AG08396 (cell line): ENCODE measurements around the gene TYK2.
"Not testable (repeated sequence)": the region's sequence is repeated elsewhere in the genome, so short reads cannot be mapped to it uniquely, and the experiment has no call there.

Experiments
- DNase-seq: peaks from one replicate; pipeline ENCODE4 v3.0.0; 2012; ENCODE audit warnings: low spot score, mixed read lengths

The TYK2 gene

DNA sequence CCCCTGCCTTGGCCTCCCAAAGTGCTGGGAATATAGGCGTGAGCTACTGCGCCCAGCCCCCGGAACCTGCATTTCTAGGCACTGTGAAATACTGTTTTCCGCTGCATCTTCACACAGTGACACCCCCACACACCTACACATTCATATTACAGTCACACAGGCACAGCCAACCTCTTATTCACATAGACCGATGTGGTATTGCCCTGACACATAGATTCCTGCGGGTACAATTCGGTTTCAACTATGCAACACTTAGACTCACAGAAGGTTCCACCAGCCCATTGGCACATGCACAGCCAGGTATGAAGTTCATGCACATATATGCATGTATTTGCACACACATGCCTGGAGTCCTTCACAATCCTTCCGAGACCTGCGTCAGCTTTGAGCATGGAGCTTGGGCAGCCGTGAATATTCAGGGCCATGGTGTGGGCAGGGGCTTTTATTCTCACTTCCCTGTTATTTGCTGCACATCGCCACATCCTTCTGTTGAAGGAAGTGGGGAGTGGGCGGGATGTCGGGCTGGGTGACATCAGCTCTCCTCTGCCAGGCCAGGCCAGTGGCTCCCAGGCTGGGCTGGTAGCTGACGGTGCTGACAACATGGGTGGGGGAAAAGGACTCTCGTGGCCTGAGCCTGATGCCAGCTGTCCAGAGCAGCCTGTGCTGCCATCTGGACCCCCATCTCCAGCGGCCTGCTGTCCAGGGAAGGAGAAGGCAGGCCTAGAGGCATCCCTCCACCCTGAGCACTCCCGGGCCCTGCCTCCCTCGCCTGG, 28.3 kb upstream of the TYK2 start:
- DNase-seq: no peak

DNA sequence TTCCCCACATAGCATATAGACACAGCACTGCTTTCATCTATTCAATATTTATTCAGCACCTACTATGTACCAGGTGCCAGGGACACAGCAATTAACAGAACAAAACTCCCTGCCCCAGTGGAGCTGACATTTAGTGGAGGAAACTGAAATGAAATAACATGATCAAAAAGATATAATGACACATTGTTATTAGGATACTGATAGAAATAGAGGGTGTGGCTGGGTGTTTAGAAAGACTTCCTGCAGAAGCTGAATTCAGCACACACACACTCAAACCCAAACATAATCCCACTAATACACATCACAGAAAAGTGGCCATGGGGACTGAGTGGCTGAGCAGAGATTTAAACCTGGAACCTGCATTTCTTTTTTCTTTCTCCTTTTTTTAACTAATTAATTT, 26.7 kb upstream of the TYK2 start:
- DNase-seq: no peak

DNA sequence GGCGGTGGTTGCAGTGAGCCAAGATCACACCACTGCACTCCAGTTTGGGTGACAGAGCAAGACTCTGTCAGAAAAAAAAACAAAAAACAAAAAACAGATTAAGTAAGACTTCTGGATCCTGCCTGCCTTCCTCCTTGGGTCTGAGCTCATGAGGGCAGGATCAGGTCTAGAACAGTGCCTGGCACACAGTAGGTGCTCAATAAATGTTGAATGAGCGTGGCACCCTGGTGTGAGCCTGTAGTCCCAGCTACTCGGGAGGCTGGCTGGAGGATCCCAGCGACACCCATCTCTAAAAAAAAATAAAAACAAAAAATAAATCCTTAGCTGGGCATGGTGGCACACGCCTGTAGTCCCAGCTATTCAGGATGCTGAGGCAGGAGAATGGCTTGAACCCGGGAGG, 25.8 kb upstream of the TYK2 start:
- no peak for DNase-seq

DNA sequence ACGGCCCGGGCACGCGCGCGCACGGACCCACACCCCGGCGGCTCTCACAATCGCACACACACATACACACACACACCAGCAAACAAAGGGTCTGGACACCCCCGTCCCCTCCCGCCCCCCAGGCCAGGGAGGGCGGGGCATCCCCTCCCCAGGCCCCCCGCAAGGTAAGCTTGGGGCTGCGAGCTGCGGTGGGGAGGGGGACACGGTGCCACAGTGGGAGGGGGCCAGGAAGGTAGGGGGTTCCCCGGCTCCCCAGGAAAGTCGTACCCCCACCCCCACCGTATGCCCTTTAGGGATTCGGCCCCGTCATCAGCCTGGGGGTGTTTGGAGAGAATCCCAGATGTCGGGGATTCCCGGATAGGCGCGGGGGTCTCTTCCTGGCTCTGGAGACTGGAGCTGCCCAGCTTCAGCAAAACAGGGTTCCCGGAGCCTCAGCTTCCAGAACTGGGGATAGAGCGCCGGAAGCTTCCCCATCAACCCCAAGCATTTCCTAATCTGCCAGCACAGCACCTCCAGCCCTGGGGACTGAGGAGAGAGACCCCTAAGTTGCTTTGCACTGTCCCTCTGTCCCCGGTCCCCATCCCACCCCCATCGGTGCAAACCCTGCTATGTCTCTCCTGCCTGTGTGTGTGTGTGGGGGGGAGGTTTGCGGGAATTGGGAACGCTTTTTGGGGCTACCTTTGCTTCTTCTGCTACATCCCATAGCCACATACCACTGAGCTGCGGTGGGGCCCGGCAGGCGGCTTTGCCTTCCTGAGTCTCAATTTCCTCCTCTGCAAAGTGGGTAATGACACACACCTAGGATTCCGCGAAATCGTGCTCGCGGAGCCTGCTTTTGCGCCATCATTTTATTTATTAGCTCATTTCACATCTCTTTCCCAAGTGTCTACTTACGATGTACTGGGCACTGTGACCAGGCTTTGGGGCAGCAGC, 24.8 kb upstream of the TYK2 start:
- DNase-seq: no peak

DNA sequence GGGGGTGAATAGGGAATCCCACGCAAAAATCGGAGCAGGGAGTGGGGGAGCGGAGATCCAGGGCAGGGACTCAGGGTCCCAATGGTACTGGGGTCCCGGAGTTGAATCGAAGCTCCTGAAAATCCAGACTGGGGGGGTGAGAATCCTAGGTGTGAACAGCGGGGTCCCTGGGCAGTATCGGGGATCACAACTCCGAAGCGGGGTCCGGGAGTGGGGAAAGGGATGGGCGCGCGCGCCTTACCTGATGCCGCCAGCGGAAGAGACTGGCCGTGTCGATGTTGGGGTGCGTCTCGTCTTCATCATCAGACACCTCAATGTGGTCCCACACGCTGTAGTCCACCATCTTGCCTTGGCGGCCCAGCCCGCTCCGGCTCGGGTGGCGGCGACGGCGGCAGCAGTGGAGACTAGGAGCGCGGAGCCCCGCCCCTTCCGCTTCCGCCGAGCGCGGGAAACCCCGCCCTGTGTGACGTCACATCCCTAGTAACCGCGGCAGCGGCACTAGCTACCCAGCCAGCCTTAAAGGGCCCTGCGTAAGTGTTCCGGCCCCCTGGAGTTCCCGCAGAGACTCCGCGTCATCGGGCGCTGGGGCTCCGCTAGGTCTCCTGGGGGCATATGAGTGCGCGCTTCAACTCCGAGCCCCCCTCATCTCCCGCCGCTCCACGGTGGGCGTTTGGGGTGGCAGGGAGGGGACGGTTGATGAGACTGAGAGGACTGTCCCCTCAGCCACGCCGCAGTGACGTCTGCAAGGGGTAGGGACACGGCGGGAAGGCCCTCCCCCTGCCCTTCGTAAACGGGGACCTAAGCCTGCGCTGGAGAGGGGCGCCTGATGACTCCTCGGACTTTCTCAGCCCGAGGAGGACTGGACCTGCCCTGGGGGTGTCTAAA, 23.0 kb upstream of the TYK2 start, which contains the start of gene CDC37:
Gene CDC37, minus strand, starts transcription at position 406 of the 885 bp plus-strand sequence. Its CDS starts 63 bp downstream, at position 343.
- peak; percentile 99 for DNase-seq

DNA sequence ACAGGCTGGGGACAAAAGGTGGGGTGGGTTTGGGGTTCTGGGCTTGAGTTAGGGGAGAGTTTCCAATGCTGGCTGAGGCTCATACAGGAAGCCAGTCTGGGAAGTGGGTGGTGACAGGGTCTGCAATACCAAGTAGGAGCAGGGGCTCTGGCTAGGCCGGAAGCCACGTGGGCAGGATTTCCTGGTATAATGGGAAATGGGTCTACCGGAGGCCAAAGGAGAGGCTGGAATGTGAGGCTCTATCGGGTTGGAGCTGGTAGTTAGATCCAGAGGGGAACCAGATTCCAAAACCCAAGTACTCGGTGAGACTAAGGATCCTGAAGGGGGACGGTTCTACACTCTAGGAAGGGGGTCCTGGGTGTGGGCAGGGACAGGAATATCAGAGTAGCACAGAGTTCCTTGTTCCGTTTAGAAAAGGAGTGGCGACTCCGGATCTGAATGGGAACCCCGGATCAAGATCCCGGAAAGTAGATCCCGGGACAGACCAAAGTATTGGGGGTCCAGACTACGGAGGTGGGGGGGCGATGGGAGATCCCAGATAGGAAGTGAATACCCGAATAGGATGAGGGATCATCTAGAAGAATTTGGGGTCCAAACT, 22.2 kb upstream of the TYK2 start:
- peak; percentile 55 for DNase-seq

DNA sequence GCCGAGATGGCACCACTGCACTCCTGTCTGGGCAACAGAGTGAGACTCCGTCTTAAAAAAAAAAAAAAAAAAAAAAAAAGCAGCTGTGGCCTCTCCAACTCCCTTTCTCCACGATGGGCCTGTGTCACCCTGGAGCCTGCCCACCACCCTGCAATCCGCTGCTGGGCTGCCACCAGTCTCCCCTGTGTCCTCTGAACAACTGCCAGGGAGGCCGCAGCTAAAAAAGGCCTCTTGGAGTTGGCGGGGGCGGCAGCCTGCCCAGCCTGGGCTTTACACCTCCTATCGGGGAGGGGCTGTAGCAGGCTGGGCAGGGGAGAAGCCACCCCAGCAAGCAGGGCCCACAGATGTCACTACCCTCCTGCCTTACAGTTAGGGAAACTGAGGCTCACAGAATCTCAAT, 19.5 kb upstream of the TYK2 start:
- no peak for DNase-seq

DNA sequence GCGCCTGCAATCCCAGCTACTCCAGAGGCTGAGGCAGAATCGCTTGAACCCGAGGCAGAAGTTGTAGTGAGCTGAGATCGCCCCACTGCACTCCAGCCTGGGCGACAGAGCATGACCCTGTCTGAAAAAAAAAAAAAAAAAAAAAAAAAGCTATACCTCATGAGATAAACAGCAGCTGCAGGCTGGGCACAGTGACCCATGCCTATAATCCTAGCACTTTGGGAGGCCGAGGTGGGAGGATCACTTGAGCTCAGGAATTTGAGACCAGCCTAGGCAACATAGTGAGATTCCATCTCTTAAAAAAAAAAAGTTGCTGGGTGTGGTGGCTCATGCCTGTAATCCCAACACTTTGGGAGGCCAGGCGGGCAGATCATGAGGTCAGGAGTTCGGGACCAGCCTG, 19.0 kb upstream of the TYK2 start:
- not testable (repeated sequence) for DNase-seq

DNA sequence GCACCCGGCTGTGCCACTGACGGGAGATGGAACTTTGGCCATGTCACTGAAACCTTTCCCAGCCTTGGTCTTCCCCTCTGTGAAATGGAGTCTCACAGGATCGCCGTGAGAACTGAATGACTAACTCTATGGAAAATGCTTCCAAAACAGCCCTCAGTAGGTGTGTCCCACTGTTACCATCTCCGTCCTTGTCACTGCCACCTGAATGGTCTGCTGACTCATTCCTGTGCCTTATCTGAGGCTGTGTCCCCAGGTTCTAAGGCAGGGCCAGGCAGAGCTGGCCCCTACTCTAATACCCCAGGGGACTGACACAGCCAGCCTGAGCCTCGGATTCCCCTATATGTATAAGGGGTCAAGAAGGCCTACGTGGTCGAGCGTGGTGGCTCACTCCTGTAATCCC, 18.4 kb upstream of the TYK2 start:
- no peak for DNase-seq

DNA sequence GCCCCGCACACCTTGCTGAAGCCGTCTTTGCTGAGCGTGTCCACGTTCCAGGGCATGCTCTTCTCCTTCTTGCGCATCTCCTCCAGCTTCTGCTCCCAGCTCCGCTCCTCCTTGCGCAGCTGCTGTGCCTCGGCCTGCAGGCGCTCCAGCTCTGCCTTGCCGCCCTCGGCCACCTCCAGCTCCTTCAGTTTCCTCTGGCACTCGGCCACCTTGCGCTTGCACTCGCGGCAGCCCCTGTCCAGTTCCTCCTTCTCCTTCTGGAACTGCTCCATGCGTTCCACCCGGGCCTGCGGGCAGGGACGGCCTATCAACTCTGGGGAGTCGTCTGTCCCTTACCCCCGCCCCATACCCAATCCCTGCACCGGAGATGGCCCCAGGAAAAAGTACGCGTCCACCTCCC, 15.5 kb upstream of the TYK2 start:
- no peak for DNase-seq

DNA sequence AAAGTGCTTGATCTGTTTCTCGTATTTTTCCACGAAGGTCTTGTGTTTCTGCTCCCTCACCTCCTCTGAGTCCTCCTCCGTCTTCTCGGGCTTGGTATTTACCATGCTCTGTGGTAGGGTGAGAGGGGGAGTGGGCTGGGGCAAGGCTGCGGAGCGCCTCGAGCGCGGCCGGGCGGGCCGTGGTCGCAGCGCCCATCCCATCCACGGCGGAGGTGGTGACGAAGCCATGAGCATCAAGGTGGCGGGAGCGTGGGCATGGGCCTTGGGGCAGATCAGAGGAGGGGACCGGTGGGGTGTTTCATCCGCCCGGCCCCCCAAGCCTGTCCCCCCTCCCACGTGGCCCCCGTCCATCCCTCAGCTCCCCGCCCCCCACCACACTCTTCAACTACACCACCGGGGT, 15.1 kb upstream of the TYK2 start:
- DNase-seq: no peak

DNA sequence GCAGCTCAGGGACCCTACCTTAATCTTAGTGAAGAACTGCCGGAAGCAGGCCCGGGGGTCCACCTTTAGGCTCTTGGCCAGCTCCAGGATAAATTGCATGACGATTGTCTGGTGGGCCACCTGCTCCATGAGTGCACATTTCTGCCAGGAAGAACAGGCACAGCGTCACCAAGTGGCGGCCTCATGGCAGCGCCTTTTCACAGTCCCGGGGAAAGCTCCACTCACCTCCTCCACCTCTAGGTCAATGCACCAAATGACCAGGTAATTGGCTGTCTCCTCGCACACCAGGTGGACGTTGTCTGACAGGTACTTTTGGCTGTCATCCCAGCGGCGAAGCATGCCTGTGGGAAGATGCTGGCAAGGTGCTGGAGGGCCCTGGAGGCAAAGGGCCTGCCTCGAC, 14.6 kb upstream of the TYK2 start:
- DNase-seq: no peak

DNA sequence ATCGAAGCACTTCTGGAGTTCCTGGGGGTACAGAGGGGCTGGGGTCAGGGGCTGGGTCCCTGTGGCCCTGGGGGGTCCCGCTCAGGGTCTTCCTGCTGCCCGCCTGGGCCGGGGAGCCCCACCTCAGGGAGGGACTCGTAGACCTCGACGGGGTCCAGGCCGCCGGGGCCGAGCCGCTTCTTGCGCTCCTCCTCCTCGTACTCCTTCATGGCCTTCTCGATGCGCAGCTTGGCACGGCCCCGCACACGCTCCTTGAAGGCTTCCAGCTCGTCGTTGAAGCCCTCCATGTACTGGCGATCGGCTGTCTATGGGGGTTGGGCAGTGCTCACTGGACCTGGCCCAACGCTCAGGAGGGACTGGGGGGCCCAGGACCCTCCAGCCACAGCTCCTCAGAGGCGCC, 12.8 kb upstream of the TYK2 start:
- DNase-seq: no peak

DNA sequence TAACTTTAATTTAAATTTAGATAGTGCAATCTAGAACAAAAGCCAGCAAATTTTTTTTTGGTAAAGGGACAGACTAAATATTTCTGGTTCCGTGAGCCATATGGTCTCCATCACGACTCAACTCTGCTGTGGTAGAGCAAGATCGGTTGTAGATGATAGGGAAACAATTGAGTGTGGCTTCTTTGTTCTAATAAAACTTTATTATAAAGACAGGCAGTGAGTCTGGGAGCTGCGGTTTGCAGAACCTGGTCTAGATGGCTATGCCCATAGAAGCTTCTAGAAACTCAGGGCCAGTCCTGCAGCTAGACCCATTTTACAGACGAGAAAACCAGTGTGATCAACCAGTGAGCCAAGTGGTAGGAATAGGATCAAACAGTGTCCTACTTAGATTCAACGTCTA, 11.7 kb upstream of the TYK2 start:
- peak; percentile 2 for DNase-seq

DNA sequence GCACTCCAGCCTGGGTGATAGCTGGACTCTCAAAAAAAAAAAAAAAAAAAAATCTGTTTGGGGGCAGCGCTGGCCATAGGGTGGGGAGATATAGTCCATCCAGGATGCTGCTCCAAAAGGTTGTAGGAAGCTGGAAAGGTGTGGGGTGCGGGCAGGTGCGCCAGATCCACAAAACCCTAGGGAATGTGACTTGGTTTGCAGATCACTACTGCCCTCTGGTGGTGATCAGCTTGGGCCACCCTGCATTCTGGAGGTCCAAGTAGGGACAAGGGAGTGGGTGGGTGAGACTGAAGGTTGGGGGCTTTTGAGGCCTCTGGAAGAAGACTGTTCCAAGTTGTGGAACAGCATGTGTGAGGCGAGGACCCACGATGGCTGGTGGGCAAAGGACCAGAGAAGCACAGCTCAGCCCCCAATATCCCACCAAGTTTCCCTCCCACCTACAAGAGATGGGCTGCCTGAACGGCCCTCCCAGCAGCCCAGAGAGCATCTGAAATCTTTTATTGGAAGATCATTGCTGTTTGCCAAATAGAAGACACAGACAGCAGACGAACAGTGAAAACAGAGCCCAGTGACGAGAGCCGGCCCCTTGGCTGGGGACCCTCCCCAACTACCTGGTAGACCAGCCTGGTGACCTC, 10.4 kb upstream of the TYK2 start:
- peak; percentile 78 for DNase-seq

DNA sequence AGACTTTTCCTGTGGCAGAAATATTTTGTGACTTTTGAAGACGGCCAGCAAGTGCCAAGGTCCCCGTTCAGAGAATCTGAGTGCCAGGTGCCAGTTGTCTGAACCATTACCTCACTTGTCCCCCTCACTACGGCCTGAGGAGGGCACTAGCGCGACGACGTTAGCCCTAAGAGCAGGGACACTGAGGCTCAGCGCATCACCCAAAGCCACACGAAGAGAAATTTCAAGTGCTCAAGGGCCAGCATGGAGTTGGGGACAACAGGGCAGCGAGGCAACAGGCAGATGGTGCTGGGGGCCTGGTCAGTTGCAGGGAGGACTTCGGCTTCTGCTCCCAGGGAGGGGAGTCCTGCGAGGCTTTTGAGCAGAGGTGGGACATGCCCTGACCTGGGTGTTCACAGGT, 9.5 kb upstream of the TYK2 start:
- DNase-seq: no peak

DNA sequence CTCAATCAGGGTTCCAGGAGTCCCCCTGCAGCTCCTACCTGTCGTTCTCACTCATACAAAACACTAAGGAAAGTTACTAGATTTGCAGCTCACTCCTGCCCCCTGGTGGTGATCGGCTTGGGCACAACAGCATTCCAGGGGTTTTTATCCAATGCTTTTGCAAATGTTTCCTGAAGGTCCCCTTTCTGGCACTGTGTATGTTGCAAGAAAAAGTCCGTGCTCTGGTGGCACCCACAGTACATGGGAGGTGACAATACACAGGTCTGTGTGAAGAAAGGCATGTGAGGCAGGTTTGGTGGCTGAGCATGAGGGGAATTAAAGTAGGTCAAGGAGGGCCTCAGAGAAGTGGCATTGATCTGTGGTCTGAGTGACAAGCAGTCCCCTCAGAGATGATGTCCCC, 8.6 kb upstream of the TYK2 start:
- DNase-seq: peak; percentile 73

DNA sequence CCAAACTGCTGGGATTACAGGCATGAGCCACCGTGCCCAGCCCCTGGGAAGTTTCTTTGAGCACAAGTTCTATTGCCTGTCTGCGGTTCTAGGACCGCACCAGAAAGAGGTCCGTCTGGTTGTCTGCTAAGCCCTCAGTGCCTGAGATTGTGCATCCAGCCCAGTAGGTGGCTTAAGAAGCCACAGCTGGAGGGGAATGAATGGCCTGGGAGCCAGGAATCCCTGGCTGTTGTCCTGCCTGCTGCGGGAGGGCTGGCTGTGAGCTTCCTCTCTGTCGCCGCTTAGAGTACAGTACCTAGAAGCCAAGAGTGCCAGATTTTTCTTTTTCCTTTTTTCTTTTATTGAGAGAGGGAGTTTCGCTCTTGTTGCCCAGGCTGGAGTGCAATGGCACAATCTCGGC, 4.2 kb upstream of the TYK2 start:
- DNase-seq: no peak

DNA sequence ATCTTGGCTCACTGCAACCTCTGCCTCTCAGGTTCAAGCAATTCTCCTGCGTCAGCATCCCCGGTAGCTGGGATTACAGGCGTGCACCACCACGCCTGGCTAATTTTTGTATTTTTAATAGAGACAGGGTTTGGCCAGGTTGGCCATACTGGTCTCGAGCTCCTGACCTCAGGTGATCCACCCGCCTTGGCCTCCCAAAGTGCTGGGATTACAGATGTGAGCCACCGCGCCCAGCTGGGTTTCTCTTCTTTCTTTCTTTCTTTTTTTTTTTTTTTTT, 2.8 kb upstream of the TYK2 start:
- DNase-seq: not testable (repeated sequence)

DNA sequence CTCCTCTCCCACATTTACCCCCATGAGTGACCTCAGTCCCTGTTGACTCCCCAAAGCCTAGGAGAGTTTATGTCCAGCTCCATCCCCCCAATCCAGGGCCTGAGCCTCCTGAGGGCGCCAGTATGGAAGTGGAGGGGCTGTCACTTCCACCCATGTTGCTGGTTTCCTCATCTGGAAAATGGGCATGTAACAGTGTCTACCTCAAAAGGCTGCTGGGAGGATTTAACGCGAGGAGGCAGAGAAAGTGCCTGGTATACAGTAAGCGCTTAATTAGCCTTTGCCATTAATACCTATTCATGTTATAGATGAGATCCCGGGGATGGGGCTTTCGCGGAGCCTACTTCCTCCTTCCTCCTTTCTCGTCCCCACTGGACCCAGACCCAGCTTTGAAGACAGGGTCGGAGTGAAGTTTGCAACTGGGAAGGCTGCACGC, 476 bp downstream of the TYK2 start:
- DNase-seq: no peak

DNA sequence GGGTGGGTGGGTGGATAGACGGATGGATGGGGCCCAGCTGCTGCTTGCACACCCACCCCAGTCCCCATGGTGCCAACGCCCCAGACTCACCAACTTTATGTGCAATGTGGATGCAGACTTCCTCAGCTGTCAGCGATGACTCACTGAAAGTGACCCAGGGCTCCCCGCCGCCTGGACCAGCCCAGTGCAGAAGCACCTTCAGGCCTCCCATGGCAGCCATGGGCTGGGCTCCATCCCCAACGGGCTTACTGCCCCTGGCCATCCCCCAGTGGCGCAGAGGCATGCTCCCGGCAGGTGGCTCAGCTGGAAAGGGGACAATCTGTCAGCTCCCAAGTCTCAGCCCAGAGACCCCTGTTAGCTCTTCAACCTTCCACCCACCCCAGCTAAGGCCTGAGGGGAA, 2.2 kb downstream of the TYK2 start:
- DNase-seq: no peak
